HepG2 (cell line): Measurements from ENCODE around the gene PIAS3. TPM values are rescaled to one million over a fixed set of nuclear protein-coding genes. Genes with fewer than 3 reads are reported as not detected.
A peak's percentile ranks its signal among the peaks of the same experiment; 100 is the strongest.

Source experiments
- BORCS8-MEF2B ChIP-seq: sonication (generic); formaldehyde crosslinking; IDR thresholded peaks from 2 replicates; pipeline ENCODE4 v1.8.0; 2022; ENCODE audit warnings: mild to moderate bottlenecking, missing genetic modification reagents
- ETV5 ChIP-seq: IDR thresholded peaks from 2 replicates; pipeline ENCODE4 v1.6.1; 2018; ENCODE audit warnings: missing biosample characterization, missing genetic modification reagents, inconsistent platforms, borderline replicate concordance
- FOXA3 ChIP-seq: IDR thresholded peaks from 2 replicates; pipeline ENCODE4 v1.6.1; 2016; ENCODE audit warnings: missing genetic modification reagents, missing compliant biosample characterization
- FOXM1 ChIP-seq: sonication (generic); formaldehyde crosslinking; IDR thresholded peaks from 2 replicates; pipeline ENCODE4 v1.5.0; 2020; ENCODE audit warnings: missing genetic modification reagents
- KDM5B ChIP-seq: sonication (generic); formaldehyde crosslinking; IDR thresholded peaks from 2 replicates; pipeline ENCODE4 v1.4.0; 2020; ENCODE audit warnings: missing genetic modification reagents, mild to moderate bottlenecking, borderline replicate concordance
- NONO ChIP-seq, 2 experiments: fragments of 450-650 bp in 1 of 2; sonication (generic) in 1 of 2; formaldehyde crosslinking in 1 of 2; IDR thresholded peaks in 1 of 2; conservative IDR thresholded peaks in 1 of 2; 2 replicates each; pipeline versions ENCODE4 v1.6.1 to v1.8.0; 2017 to 2022; ENCODE audit warnings: mild to moderate bottlenecking in 1 of 2, missing genetic modification reagents in 1 of 2, moderate library complexity in 1 of 2
- PHF8 ChIP-seq: sonication (generic); formaldehyde crosslinking; IDR thresholded peaks from 2 replicates; pipeline ENCODE4 v1.5.0; 2020; ENCODE audit warnings: missing genetic modification reagents
- PITX1 ChIP-seq: sonication (generic); formaldehyde crosslinking; IDR thresholded peaks from 2 replicates; pipeline ENCODE4 v1.5.1; 2020; ENCODE audit warnings: mild to moderate bottlenecking, missing genetic modification reagents
- PRPF4 ChIP-seq: fragments of 200-400 bp; formaldehyde crosslinking; IDR thresholded peaks from 2 replicates; pipeline ENCODE4 v1.6.1; 2016; ENCODE audit warnings: low read length, low read depth; ENCODE audit not compliant: poor library complexity, severe bottlenecking
- SIX1 ChIP-seq: sonication (generic); formaldehyde crosslinking; IDR thresholded peaks from 2 replicates; pipeline ENCODE4 v1.4.0; 2020; ENCODE audit warnings: missing genetic modification reagents, borderline replicate concordance
- SRY ChIP-seq: sonication (generic); formaldehyde crosslinking; IDR thresholded peaks from 2 replicates; pipeline ENCODE4 v1.8.0; 2022; ENCODE audit warnings: mild to moderate bottlenecking, missing genetic modification reagents
- ZNF101 ChIP-seq: sonication (generic); formaldehyde crosslinking; IDR thresholded peaks from 2 replicates; pipeline ENCODE4 v1.4.0; 2020; ENCODE audit warnings: mild to moderate bottlenecking, low read depth, missing genetic modification reagents, borderline replicate concordance
- ZNF17 ChIP-seq: sonication (generic); formaldehyde crosslinking; IDR thresholded peaks from 2 replicates; pipeline ENCODE4 v1.5.0; 2020; ENCODE audit warnings: mild to moderate bottlenecking, missing genetic modification reagents
- ZNF230 ChIP-seq: sonication (generic); formaldehyde crosslinking; IDR thresholded peaks from 2 replicates; pipeline ENCODE4 v1.4.0; 2020; ENCODE audit warnings: mild to moderate bottlenecking, missing genetic modification reagents
- ZNF333 ChIP-seq: sonication (generic); formaldehyde crosslinking; IDR thresholded peaks from 2 replicates; pipeline ENCODE4 v1.4.0; 2020; ENCODE audit warnings: mild to moderate bottlenecking, missing genetic modification reagents, borderline replicate concordance
- ZNF552 ChIP-seq: sonication (generic); formaldehyde crosslinking; IDR thresholded peaks from 2 replicates; pipeline ENCODE4 v1.9.0; 2022; ENCODE audit warnings: missing genetic modification reagents, mild to moderate bottlenecking, borderline replicate concordance
- ZNF598 ChIP-seq: sonication (generic); formaldehyde crosslinking; IDR thresholded peaks from 2 replicates; pipeline ENCODE4 v1.5.1; 2020; ENCODE audit warnings: mild to moderate bottlenecking, missing genetic modification reagents, borderline replicate concordance
- ZSCAN12 ChIP-seq: sonication (generic); formaldehyde crosslinking; IDR thresholded peaks from 2 replicates; pipeline ENCODE4 v1.9.0; 2021; ENCODE audit warnings: mild to moderate bottlenecking, missing genetic modification reagents
- polyA plus RNA-seq, 8 experiments: library from polyadenylated mRNA; depleted of rRNA in 3 of 8; stranded (reverse) in 7 of 8; unstranded in 1 of 8; fragments of >200 nt; fragmentation: Illumina TruSeq in 4 of 8; extraction: Trizol in 4 of 8; gene quantifications; 2 replicates each; pipeline versions ENCODE4 v1.2.1 to v1.2.3, GENCODE V29; 2011 to 2016; ENCODE audit warnings: low read depth in 4 of 8, missing spikeins in 1 of 8, mixed read lengths in 1 of 8; ENCODE audit not compliant: insufficient read depth in 1 of 8
- total RNA-seq, 5 experiments: library from RNA; depleted of rRNA; stranded (reverse); fragments of >200 nt; fragmentation: Illumina TruSeq; extraction: Trizol; gene quantifications; 2 replicates each; pipeline ENCODE4 v1.2.3, GENCODE V29; 2016; ENCODE audit warnings: low read depth in 1 of 5
- TF ChIP-seq, protein P1 (sequence below), 2 experiments: sonication (generic) in 1 of 2; formaldehyde crosslinking in 1 of 2; IDR thresholded peaks; 2 replicates each; pipeline versions ENCODE4 v1.5.1 to v1.6.1; 2011 to 2020; ENCODE audit warnings: borderline replicate concordance in 1 of 2, low read depth in 1 of 2, low read length in 1 of 2, mild to moderate bottlenecking in 1 of 2, missing genetic modification reagents in 1 of 2, moderate library complexity in 1 of 2
- TF ChIP-seq, protein P2 (sequence below): sonication (generic); formaldehyde crosslinking; IDR thresholded peaks from 2 replicates; pipeline ENCODE4 v1.4.0; 2020; ENCODE audit warnings: mild to moderate bottlenecking, missing genetic modification reagents
- TF ChIP-seq, protein P3 (sequence below): IDR thresholded peaks from 2 replicates; pipeline ENCODE4 v1.6.1; 2016

Gene PIAS3
- total and polyA plus RNA-seq, 2 of the 13 experiments (the other 11 are each of a cell fraction or from before 2014, with no cell fraction given), result 3.7 to 8.0 TPM

DNA sequence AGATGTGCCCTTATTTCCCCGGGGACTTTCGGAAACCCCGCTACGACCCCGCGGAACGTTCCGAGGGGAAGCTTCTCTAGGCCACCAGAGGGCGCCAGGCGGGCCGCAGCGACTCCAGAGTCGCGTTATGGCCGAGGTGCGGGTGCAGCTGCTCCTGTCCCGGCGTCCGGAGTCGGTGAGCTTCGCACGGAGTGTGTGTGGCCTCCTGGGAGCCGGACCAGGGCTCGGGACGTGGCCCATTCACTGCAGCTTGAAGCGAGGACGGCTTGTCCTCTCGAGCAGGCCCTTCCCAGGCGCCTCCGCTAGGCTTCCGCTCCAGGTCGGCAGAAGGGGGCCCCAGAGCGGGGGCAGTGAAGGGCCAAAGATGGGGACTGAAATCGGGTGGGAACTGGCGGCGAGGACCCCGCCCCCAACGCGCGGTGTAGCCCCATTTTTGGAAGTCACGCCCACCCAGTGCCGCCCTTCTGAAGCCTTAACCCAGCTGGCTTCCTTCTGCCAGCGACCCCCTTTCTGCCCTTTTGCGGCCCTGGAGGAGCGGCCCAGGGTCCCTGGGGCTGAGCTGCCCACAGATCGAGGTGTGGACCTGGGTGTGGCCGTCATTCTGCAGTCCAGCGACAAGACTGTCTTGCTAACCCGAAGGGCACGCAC, 13.2 kb downstream of the PIAS3 start, which contains the start of gene NUDT17 (continued):
- TF ChIP-seq, protein P1, sequence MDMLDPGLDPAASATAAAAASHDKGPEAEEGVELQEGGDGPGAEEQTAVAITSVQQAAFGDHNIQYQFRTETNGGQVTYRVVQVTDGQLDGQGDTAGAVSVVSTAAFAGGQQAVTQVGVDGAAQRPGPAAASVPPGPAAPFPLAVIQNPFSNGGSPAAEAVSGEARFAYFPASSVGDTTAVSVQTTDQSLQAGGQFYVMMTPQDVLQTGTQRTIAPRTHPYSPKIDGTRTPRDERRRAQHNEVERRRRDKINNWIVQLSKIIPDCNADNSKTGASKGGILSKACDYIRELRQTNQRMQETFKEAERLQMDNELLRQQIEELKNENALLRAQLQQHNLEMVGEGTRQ (IDR thresholded peaks at IDR 0.05; ENCODE audit: low read depth, low read length), result no peak
- TF ChIP-seq, protein P1 (CRISPR knock-in tag; IDR thresholded peaks at IDR 0.05; ENCODE audit: borderline replicate concordance), result 0 out of 2 replicates have a peak, but pooled peaks have one; percentile 41
- TF ChIP-seq ZNF101 (CRISPR knock-in tag) (no peak), ZSCAN12 (no peak), SIX1 (no peak), FOXM1 (CRISPR knock-in tag) (no peak), PRPF4 (no peak), ZNF598 (CRISPR knock-in tag) (peak; percentile 62; the same call in 1 of the 2 replicates), KDM5B (CRISPR knock-in tag) (peak; percentile 77), ETV5 (CRISPR knock-in tag) (peak; percentile 55; the same call in 1 of the 2 replicates), SRY (CRISPR knock-in tag) (peak; percentile 47; the same call in 1 of the 2 replicates), ZNF333 (peak; percentile 55; the same call in 1 of the 2 replicates), NONO (IDR thresholded peaks at IDR 0.05) (no peak), NONO (CRISPR knock-in tag; conservative IDR thresholded peaks at IDR 0.05) (0 out of 2 replicates have a peak, but pooled peaks have one; percentile 34), FOXA3 (CRISPR knock-in tag) (no peak), BORCS8-MEF2B (CRISPR knock-in tag) (peak; percentile 80; the same call in 1 of the 2 replicates), PHF8 (CRISPR knock-in tag) (peak; percentile 79), ZNF552 (peak; percentile 54; the same call in 1 of the 2 replicates), PITX1 (CRISPR knock-in tag) (peak; percentile 40; the same call in 1 of the 2 replicates), ZNF17 (no peak), ZNF230 (CRISPR knock-in tag) (0 out of 2 replicates have a peak, but pooled peaks have one; percentile 16)
- TF ChIP-seq, protein P2, sequence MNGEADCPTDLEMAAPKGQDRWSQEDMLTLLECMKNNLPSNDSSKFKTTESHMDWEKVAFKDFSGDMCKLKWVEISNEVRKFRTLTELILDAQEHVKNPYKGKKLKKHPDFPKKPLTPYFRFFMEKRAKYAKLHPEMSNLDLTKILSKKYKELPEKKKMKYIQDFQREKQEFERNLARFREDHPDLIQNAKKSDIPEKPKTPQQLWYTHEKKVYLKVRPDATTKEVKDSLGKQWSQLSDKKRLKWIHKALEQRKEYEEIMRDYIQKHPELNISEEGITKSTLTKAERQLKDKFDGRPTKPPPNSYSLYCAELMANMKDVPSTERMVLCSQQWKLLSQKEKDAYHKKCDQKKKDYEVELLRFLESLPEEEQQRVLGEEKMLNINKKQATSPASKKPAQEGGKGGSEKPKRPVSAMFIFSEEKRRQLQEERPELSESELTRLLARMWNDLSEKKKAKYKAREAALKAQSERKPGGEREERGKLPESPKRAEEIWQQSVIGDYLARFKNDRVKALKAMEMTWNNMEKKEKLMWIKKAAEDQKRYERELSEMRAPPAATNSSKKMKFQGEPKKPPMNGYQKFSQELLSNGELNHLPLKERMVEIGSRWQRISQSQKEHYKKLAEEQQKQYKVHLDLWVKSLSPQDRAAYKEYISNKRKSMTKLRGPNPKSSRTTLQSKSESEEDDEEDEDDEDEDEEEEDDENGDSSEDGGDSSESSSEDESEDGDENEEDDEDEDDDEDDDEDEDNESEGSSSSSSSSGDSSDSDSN (CRISPR knock-in tag), result peak; percentile 93
- TF ChIP-seq, protein P3, sequence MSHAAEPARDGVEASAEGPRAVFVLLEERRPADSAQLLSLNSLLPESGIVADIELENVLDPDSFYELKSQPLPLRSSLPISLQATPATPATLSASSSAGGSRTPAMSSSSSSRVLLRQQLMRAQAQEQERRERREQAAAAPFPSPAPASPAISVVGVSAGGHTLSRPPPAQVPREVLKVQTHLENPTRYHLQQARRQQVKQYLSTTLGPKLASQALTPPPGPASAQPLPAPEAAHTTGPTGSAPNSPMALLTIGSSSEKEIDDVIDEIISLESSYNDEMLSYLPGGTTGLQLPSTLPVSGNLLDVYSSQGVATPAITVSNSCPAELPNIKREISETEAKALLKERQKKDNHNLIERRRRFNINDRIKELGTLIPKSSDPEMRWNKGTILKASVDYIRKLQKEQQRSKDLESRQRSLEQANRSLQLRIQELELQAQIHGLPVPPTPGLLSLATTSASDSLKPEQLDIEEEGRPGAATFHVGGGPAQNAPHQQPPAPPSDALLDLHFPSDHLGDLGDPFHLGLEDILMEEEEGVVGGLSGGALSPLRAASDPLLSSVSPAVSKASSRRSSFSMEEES (CRISPR knock-in tag), result 0 out of 2 replicates have a peak, but pooled peaks have one; percentile 44
